HCT116 (cell line): ENCODE measurements around the gene SPSB3. TPM values are rescaled to one million over a fixed set of nuclear protein-coding genes. Genes with fewer than 3 reads are reported as not detected.

Experiments used
- ATAC-seq: fragments of 200-7000 bp; cut with Tn5 transposase; 2 replicates; pipeline ENCODE4 v1.9.1; 2020; ENCODE audit warnings: mild to moderate bottlenecking, moderate library complexity
- BruUV-seq: library from RNA; stranded (reverse); fragments of 400-500 nt; replicated peaks from 2 replicates; lab custom pipeline; 2021; lab: Mats Ljungman, UMichigan
- CTCF ChIA-PET: fragments of 300-600 bp; sonication (Branson Sonifier 250); formaldehyde crosslinking; loops from one replicate; lab custom pipeline; 2021; ENCODE audit warnings: antibody characterized with exemption; lab: Charles Lee
- POLR2A ChIA-PET: fragments of 300-600, 350-600 bp; sonication (Branson Sonifier 250); formaldehyde crosslinking; loops from one replicate; lab custom pipeline; 2021; ENCODE audit warnings: antibody characterized with exemption; lab: Charles Lee
- RAD21 ChIA-PET, 2 experiments: fragments of 300-600 bp; sonication (Branson Sonifier 250); formaldehyde crosslinking; loops; one replicate each; lab custom pipeline; 2023; ENCODE audit warnings: low total read pairs in 2 of 2; ENCODE audit not compliant: uncharacterized antibody in 2 of 2, unreplicated experiment in 2 of 2, low non-redundant PET in 1 of 2; lab: Charles Lee
- DNase-seq: peaks from one replicate; pipeline ENCODE4 v3.0.0-alpha.2; 2010; ENCODE audit warnings: low read depth, low spot score
- H2AFZ ChIP-seq: fragments of 200-600 bp; shearing (Covaris generic), sonication (generic); 2 replicates; pipeline ENCODE4 v1.6.1; 2017; ENCODE audit warnings: low read depth, mixed run types, mixed read lengths, antibody characterized with exemption, low read length; ENCODE audit not compliant: poor library complexity, severe bottlenecking
- H3K27ac ChIP-seq: 2 replicates; pipeline ENCODE4 v1.5.1; 2012; ENCODE audit warnings: low read depth, low read length
- H3K27me3 ChIP-seq: fragments of 200-600 bp; sonication (generic); 2 replicates; pipeline ENCODE4 v1.6.1; 2016; ENCODE audit warnings: mixed run types, low read length, mixed read lengths; ENCODE audit not compliant: insufficient read depth
- H3K36me3 ChIP-seq, 2 experiments: fragments of 200-500 bp in 1 of 2; fragments of 200-600 bp in 1 of 2; sonication (Bioruptor generic) in 1 of 2; sonication (generic) in 1 of 2; 2 replicates each; pipeline versions ENCODE4 v1.5.1 to v1.6.1; 2014 to 2016; ENCODE audit warnings: low read length in 2 of 2, inconsistent platforms in 1 of 2, mixed read lengths in 1 of 2, mixed run types in 1 of 2; ENCODE audit not compliant: insufficient read depth in 2 of 2, control insufficient read depth in 1 of 2
- H3K4me1 ChIP-seq, 2 experiments: fragments of 200-600 bp in 1 of 2; sonication (generic) in 1 of 2; 2 replicates each; pipeline versions ENCODE4 v1.5.1 to v1.6.1; 2012 to 2017; ENCODE audit warnings: low read length in 2 of 2, inconsistent platforms in 1 of 2, mild to moderate bottlenecking in 1 of 2, mixed read lengths in 1 of 2, mixed run types in 1 of 2, moderate library complexity in 1 of 2; ENCODE audit not compliant: insufficient read depth in 2 of 2, control insufficient read depth in 1 of 2
- H3K4me2 ChIP-seq: fragments of 200-600 bp; sonication (generic); 2 replicates; pipeline ENCODE4 v1.6.1; 2017; ENCODE audit warnings: mixed run types, low read length, mixed read lengths
- H3K4me3 ChIP-seq, 2 experiments: fragments of 200-600 bp in 1 of 2; sonication (generic) in 1 of 2; replicated peaks in 1 of 2; 2 replicates each; pipeline ENCODE4 v1.5.1; 2011 to 2016; ENCODE audit warnings: low read length in 2 of 2, control low read depth in 1 of 2, low read depth in 1 of 2, mild to moderate bottlenecking in 1 of 2, mixed read lengths in 1 of 2, mixed run types in 1 of 2
- H3K79me2 ChIP-seq: fragments of 200-600 bp; sonication (generic); 2 replicates; pipeline ENCODE4 v1.6.1; 2017; ENCODE audit warnings: mild to moderate bottlenecking, mixed run types, low read length, moderate library complexity, mixed read lengths; ENCODE audit not compliant: insufficient read depth
- H3K9ac ChIP-seq: fragments of 200-600 bp; sonication (generic); 2 replicates; pipeline ENCODE4 v1.6.1; 2016; ENCODE audit warnings: low read length, mixed read lengths
- H3K9me2 ChIP-seq: fragments of 200-600 bp; sonication (generic), shearing (Covaris generic); 2 replicates; pipeline ENCODE4 v1.6.1; 2017; ENCODE audit warnings: mixed run types, mild to moderate bottlenecking, moderate library complexity; ENCODE audit not compliant: insufficient read depth
- H3K9me3 ChIP-seq, 2 experiments: fragments of 200-500 bp in 1 of 2; fragments of 200-600 bp in 1 of 2; sonication (Bioruptor generic) in 1 of 2; sonication (generic) in 1 of 2; 2 replicates each; pipeline ENCODE4 v1.6.1; 2014 to 2017; ENCODE audit warnings: low read length in 2 of 2, mixed read lengths in 2 of 2, inconsistent platforms in 1 of 2, low read depth in 1 of 2, mild to moderate bottlenecking in 1 of 2, mixed run types in 1 of 2, moderate library complexity in 1 of 2; ENCODE audit not compliant: control insufficient read depth in 1 of 2, insufficient read depth in 1 of 2
- H4K20me1 ChIP-seq: fragments of 200-600 bp; sonication (generic), shearing (Covaris generic); 2 replicates; pipeline ENCODE4 v1.6.1; 2017; ENCODE audit warnings: mixed run types, mild to moderate bottlenecking, moderate library complexity; ENCODE audit not compliant: insufficient read depth
- ATF3 ChIP-seq: IDR thresholded peaks from 2 replicates; pipeline ENCODE4 v1.6.1; 2012
- CBX3 ChIP-seq: IDR thresholded peaks from 2 replicates; pipeline ENCODE4 v1.6.1; 2012; ENCODE audit warnings: low read depth
- CTCF ChIP-seq, 3 experiments: fragments of 200-600 bp in 1 of 3; sonication (generic) in 1 of 3; IDR thresholded peaks in 2 of 3; conservative IDR thresholded peaks in 1 of 3; 2 replicates each; pipeline ENCODE4 v1.5.1; 2012 to 2017; ENCODE audit warnings: low read depth in 2 of 3, low read length in 2 of 3, antibody characterized with exemption in 1 of 3, borderline replicate concordance in 1 of 3, control low read depth in 1 of 3, mild to moderate bottlenecking in 1 of 3, mixed read lengths in 1 of 3, mixed run types in 1 of 3, moderate library complexity in 1 of 3; ENCODE audit not compliant: insufficient read depth in 1 of 3
- EGR1 ChIP-seq: IDR thresholded peaks from 2 replicates; pipeline ENCODE4 v1.6.1; 2012; ENCODE audit warnings: low read depth
- FOSL1 ChIP-seq: IDR thresholded peaks from 2 replicates; pipeline ENCODE4 v1.6.1; 2012; ENCODE audit warnings: low read depth
- JUND ChIP-seq: IDR thresholded peaks from 2 replicates; pipeline ENCODE4 v1.6.1; 2012
- POLR2A ChIP-seq: IDR thresholded peaks from 2 replicates; pipeline ENCODE4 v1.7.0; 2011; ENCODE audit warnings: borderline replicate concordance; ENCODE audit not compliant: insufficient read depth, insufficient read length; ENCODE audit errors: extremely low read depth
- POLR2AphosphoS5 ChIP-seq: IDR thresholded peaks from 2 replicates; pipeline ENCODE4 v1.6.1; 2011; ENCODE audit warnings: mild to moderate bottlenecking, low read depth, low read length, moderate library complexity
- RAD21 ChIP-seq: IDR thresholded peaks from 2 replicates; pipeline ENCODE4 v1.6.1; 2012; ENCODE audit warnings: low read depth, mild to moderate bottlenecking
- YY1 ChIP-seq: IDR thresholded peaks from 2 replicates; pipeline ENCODE4 v1.6.1; 2011; ENCODE audit warnings: low read length, low read depth, moderate library complexity, mild to moderate bottlenecking; ENCODE audit not compliant: insufficient replicate concordance; ENCODE audit errors: extremely low read depth
- intact Hi-C: fragments of 100-400 bp; cut with micrococcal nuclease; formaldehyde crosslinking; loops from 2 replicates; pipeline ENCODE4 v1.10.0; 2022
- total RNA-seq: library from RNA; stranded (reverse); gene quantifications from one replicate; pipeline ENCODE4 v1.2.1, GENCODE V29; 2021; ENCODE audit not compliant: unreplicated experiment

SPSB3 gene
- total RNA-seq, 1 experiment from 2014 or later, result 31.6 TPM

GRCh38 chr16:1787056-1787321, 4.6 kb upstream of the SPSB3 start (continued):
- TF ChIP-seq ATF3, result no peak
- no peak for TF ChIP-seq EGR1
- no peak for TF ChIP-seq POLR2A
- TF ChIP-seq RAD21, result no peak
- no peak for TF ChIP-seq JUND
- TF ChIP-seq POLR2AphosphoS5, result no peak
- no peak for TF ChIP-seq FOSL1
- TF ChIP-seq CBX3, result no peak

GRCh38 chr16:1786242-1787055, 4.1 kb upstream of the SPSB3 start:
- POLR2A ChIA-PET, result no interaction called here
- TF ChIP-seq CTCF (IDR thresholded peaks at IDR 0.05 in 2 of 3, conservative IDR thresholded peaks at IDR 0.05 in 1 of 3; ENCODE audit: borderline replicate concordance in 1 of 3, insufficient read depth in 1 of 3, low read depth in 2 of 3, low read length in 2 of 3) (0 out of 6 replicates have a peak, but pooled peaks of 1 of the 3 experiments have one; percentile 21), YY1 (no peak)
- TF ChIP-seq, all 23 proteins: peak for 1
- ATAC-seq (no peak), DNase-seq (no peak)
- intact Hi-C loops, result no loop called here
- Histone ChIP-seq H3K36me3 (peaks cover 0 to 5% of the 10 kb centered on the region in 2 experiments; a peak in 2 of 4 replicates), H3K9ac (no peak overlapping the region), H3K4me2 (no peak overlapping the region), H3K79me2 (peaks cover 48% of the 10 kb centered on the region), H3K9me2 (no peaks in the 10 kb centered on the region), H3K27ac (no peak overlapping the region), H4K20me1 (no peaks in the 10 kb centered on the region), H3K4me3 (no peak overlapping the region), H3K27me3 (no peaks in the 10 kb centered on the region), H2AFZ (no peak overlapping the region), H3K9me3 (no peaks in the 10 kb centered on the region), H3K4me1 (peaks cover 0 to 10% of the 10 kb centered on the region in 2 experiments; a peak in 2 of 4 replicates)
- ChIA-PET CTCF (no interaction called here), RAD21 (no interaction called here)
- no TSS peak for BruUV-seq
